HG02870 (cell line): Measurements from ENCODE around the gene NCK1.

Experiments
- ATAC-seq: cut with Tn5 transposase; IDR thresholded peaks from one replicate; pipeline ENCODE4 v1.9.1; 2021; ENCODE audit warnings: mild to moderate bottlenecking, moderate library complexity; ENCODE audit not compliant: unreplicated experiment

Gene NCK1

DNA sequence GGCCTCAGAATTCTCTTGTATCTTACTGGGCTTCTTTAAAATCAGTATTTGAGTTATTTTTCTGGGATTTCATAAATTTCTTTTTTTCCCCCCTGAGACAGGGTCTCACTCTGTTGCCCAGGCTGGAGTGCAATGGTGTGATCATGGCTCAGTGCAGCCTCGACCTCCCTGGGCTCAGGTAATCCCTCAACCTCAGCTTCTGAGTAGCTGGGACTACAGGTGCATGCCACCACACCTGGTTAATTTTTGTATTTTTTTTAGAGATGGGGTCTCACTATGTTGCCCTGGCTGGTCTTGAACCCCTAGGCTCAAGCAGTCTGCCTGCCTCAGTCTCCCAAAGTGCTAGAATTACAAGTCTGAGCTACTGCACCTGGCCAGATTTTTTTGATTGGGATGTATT, 43.5 kb downstream of the NCK1 start:
- no peak for ATAC-seq

- ATAC-seq = no peak
Observed at GRCh38 chr3:136906725-136907124, 44.7 kb downstream of the NCK1 start.

DNA sequence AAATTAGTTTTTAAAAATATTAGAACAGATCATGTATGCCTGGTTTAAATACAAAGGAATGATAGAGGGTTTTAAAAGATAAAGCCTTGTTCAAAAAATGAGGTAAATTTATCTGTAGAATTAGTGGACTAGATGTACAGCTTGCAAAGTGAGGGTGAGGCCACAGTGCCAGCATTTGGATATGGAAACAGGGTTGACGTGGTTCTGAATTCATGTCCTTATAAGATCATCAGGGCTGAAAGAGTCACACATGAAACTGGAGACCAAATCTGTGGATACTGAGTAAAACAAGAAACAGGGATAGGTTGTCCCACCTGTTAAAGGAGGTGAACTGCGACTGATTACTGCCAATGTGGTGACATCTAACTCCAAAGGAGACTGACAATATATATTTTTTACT, 46.3 kb downstream of the NCK1 start:
- no peak for ATAC-seq

- ATAC-seq = no peak
Observed at GRCh38 chr3:136909187-136909586, 47.2 kb downstream of the NCK1 start.

DNA sequence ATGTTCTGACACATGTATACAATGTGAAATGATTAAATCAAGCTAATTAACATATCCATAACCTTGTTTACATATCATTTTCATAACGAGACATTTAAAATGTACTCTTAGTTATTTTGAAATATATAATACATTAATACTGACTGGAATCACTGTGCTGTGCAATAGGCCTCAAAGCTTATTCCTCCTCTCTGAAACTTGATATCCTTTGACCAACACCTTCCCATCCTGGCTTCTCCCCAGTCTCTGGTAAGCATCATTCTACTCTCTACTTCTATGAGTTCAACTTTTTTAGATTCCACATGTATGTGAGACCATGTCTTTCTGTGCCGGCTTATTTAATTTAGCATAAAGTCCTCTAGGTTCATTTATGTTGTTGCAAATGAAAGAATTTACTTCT, 48.7 kb downstream of the NCK1 start:
- ATAC-seq = no peak

- no peak for ATAC-seq
Observed at GRCh38 chr3:136913168-136913567, 51.2 kb downstream of the NCK1 start.

GRCh38 chr3:136914739-136915138, 52.7 kb downstream of the NCK1 start:
- no peak for ATAC-seq

DNA sequence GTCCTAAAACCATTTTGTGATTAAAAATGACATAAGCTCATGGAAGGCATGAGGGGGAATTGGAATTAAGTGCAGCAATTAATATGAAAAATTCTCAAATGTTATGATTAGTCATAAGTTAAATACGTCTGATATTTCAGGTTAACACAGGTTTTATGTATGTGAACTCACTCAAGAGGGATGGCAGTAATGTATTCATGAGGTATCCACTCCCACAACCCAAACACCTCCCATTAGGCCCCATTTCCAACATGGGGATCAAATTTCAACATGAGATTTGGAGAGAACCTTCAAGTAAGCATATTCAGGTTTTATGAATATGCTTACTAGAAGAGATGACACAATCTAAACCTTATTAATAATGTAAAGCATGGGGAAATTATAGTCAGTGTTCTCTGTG, 54.2 kb downstream of the NCK1 start:
- ATAC-seq = no peak

GRCh38 chr3:136919799-136920580, 58.0 kb downstream of the NCK1 start:
- no peak for ATAC-seq

DNA sequence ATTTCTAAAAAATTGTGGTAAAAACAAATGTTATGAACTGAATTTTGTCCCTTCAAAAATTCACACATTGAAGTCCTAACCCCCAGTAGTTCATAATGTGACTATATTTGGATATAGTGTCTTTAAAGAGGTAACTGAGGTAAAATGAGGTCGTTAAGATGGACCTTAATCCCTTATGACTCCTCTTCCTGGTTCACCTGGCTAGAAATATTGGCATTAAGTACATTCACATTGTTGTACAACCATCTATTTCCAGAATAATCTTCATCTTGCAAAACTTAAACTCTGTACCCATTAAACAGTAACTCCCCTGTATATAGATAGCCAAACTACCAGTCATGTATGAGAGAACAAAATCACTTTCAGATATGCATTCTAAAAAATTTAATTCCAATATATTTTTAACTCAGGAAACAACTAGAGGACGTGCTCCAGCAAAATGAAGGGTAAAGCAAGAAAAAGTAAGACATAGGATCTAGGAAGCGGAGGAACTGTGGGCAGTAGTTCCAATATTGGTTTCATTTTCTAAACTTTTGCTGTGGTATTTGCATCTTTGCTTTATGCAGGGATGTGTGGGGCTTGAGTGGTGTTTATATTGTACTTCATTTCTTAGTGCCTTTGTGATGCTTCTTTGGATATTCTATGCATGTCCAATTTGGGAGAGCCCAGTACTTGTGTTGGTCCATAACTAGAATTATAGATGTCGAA, 59.0 kb downstream of the NCK1 start:
- ATAC-seq = no peak

- no peak for ATAC-seq
Observed at GRCh38 chr3:136925425-136926190, 63.6 kb downstream of the NCK1 start.

DNA sequence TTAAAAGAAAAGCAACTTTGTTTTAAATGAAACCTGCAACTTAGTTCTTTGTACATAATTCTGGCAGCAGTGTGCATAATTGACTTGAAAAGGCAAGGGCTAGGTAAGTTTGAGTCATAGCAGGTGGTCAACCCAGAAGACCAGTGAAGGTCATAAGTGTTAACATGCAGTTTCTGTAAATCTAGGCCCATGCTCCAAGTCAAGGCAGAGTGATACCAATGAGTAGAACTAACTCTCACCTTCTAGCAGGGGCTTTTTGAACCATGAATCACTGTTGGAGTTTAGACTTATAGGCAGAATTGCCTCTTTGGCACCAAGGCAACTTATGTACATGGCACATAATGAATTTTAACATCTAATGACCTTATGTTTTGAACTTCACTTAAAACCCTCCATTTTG, 66.2 kb downstream of the NCK1 start:
- no peak for ATAC-seq

DNA sequence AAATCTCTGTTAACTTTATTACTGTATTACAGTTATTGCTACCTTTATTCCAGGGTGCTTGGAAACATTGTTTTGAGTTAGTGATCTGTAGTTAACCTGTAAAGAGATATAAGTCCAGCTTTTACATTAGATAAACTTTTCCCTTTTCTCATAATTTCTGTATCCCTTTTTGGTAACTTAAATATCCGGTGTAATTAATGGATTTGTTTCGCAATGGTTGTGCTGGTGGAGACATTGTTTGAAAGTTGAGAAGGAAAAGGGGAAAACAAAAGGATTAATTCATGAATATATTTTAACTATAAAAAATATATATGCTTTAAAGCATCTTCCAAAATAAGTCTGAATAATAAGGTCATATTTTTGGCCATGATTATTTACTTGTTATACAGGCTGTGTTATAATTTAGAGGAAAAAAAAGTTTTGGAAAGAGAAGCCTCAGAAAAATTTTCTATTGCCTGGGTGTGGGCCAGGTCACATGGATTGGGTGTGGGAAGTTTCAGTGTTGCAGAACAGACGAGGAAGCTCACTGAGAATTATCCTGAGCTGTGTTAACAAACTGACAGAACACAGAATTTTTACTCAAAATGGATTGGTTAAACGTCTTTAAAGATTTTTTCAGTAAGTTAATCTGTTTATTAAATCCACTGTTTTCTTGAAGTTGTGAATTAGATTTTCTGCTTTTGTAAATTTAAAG, 68.1 kb downstream of the NCK1 start:
- ATAC-seq = no peak

GRCh38 chr3:136931606-136932005, 69.6 kb downstream of the NCK1 start:
- ATAC-seq = no peak

DNA sequence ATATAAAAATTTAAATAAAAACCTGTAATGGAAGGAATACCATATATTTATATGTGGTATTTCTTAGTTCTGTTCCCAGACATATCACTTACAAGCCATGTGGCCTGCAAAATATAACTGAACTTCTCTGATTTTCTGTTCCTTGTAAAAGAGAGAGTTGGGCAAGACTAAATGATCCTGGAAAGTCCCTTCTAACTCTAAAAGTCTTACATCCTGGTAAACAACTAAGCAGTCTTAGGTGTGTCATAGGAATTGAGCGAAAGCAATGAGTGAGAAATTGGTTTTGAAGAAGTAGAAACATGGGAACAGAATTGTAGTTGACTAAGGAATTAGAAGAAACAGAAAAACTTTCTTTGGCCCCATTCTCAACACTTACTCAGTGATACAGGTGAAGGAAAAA, 70.5 kb downstream of the NCK1 start:
- no peak for ATAC-seq

- no peak for ATAC-seq
Observed at GRCh38 chr3:136932978-136933772, 71.2 kb downstream of the NCK1 start.

- no peak for ATAC-seq
Observed at GRCh38 chr3:136937175-136937574, 75.2 kb downstream of the NCK1 start.

DNA sequence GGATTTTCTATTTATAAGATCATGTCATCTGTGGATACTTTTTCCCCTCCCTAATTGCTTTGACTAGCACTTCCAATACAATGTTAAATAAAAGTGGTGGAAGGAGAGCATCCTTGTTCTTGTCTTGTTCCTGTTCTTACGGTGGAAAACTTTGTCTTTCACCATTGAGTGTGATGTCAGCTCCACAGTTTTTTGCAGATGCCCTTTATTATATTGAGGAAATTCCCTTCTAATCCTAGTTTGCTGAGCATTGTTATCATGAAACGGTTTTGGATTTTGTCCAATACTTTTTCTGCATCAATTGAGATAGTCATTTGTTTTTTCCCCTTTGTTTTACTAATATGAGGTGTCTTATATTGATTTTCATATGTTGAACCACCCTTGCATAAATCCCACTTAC, 75.8 kb downstream of the NCK1 start:
- ATAC-seq = no peak

GRCh38 chr3:136938334-136938733, 76.3 kb downstream of the NCK1 start:
- ATAC-seq = no peak

GRCh38 chr3:136939489-136939888, 77.5 kb downstream of the NCK1 start:
- no peak for ATAC-seq
